Skin of body (tissue), 2 donors: ENCODE results near the gene ANG. TPM values are rescaled to one million over a fixed set of nuclear protein-coding genes. Genes with fewer than 3 reads are reported as not detected.
"Not testable (repeated sequence)": the region's sequence is repeated elsewhere in the genome, so short reads cannot be mapped to it uniquely, and the experiment has no call there.

Experiments used
- DNase-seq: peaks from one replicate; lab custom pipeline; 2025; lab: John Stamatoyannopoulos, UW
- total RNA-seq: library from RNA; depleted of rRNA; stranded (reverse); fragments of >200 nt; gene quantifications from one replicate; pipeline ENCODE4 v1.2.3, GENCODE V29; 2014

The ANG gene
- 9.6 TPM for total RNA-seq

DNA sequence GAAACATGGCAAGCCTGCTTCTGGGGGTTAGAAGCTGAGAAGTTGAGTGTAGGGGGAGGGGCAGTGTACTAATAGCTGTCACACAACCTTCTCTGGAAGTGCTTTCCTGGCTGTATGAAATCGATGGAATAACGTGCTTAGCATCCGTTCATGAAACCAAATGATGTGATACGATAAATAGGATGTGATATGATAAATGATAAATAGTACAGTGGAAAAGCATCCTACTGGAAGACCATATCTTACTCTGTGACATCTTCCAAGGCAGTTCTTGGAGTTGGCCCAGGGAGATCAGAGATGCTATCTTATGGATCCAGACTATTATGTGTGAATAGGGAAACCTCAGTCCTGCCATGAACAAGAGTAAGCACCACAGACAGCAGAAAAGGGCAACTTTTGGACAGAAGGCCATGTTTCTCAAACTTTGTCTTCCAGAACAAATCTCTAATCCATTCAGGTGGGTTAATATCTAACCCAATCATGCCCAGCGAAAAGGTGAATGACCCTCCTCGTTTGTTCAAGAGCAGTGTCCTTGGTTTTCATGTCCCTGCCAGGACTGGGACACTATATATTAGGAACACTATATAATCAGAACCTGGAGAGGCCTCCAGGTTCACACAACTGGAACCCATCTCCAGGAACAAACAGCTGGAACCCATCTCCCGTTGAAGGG is at the start of gene ANG:
ANG (plus strand) TSS at position 598 of the 673 bp plus-strand sequence. CDS start 4,801 bp downstream, outside the sequence.
- no peak for DNase-seq

DNA sequence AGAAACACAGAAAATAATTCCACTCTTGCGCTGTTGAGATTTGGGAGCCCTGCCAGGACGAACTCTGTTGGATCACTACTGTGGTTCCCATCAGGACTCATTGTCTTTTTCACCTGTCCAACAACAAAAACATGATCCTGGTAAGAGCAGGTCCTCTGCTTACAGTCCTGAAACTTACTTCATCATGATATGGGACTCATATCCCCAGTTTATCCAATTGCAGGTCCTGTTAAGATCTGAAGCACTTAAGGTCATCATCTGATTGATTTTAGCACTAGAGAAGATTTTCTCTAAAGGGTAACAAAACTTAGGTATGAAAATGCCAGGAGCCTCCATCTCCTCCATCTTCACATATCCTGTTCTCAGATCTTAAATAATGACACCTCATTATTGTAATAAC is 47.0 kb upstream of the ANG start, which contains the start of gene OR6S1:
OR6S1 (minus strand) TSS at position 101 of the 400 bp plus-strand sequence; CDS start at position 101, 0 bp downstream.
- DNase-seq: no peak

DNA sequence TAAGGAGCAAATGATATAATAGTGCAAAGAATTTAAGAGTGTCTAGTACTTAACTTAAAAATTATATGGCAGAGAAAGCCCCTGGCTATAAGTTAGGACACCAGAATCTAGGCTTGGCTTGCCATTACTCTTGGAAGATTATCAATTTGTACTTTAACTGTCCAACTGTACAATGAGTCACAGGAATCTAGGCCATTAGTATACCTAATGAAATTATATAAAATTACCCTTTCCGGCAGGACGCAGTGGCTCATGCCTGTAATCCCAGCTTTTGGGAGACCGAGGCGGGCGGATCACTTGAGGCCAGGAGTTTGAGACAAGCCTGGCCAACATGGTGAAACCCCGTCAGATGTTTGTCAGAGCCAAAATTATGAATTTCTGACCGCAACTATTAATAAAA is 46.4 kb upstream of the ANG start:
- no peak for DNase-seq

DNA sequence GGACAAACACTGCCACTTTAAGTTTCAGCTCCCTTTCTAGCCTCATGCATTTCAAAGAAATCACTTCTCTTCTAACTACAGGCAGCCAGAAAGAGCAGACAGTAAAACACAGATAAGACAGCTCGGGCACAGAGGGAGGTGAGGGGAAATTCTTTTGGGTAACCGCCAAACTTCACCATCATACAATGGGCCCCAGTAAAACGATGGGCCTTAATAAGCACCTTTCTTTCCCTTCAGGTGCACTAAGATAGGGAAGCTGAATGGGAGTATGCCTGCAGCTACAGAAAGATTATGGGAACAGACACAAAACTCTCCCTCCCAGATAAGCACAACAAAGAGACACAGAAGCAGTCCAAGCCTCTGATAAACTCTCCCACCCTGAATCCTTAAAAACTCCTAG is 45.8 kb upstream of the ANG start:
- not testable (repeated sequence) for DNase-seq

DNA sequence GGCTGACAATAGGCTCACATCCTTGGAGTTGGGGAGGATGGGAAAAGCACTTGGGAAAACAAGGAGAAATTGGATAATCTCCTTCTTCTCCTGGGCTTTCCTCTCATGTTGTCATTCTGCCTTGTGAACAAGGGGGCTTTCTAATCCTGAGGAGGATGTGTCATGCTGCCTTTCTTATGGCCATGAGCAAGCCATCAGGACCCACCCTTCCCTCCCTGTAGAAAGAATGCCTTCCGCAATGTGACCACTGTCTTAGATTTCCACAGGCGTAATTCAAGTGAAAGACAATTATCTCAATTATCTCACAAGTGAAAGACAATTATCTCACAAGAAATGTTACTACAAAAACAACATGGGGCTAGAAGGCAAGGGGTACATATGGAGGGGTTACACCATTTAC is 44.0 kb upstream of the ANG start:
- DNase-seq: no peak

DNA sequence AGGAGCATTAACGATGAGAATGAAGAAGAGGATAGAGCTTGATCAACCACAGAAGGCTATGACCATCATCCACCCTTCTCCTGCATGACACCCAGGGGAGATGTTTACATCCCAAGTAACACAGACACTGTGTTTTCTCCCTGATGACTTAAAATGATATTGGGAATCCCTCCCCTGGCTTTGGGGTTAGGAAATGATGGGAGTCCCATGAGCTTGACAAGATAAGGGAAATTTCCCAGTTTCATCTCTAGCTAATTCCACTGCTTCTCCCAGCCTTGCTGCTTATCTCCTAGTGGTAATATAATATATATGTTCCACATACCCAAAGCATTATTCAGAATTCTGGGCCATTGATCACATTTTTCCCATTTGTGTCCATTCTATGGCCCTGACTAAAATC is 43.1 kb upstream of the ANG start:
- no peak for DNase-seq

DNA sequence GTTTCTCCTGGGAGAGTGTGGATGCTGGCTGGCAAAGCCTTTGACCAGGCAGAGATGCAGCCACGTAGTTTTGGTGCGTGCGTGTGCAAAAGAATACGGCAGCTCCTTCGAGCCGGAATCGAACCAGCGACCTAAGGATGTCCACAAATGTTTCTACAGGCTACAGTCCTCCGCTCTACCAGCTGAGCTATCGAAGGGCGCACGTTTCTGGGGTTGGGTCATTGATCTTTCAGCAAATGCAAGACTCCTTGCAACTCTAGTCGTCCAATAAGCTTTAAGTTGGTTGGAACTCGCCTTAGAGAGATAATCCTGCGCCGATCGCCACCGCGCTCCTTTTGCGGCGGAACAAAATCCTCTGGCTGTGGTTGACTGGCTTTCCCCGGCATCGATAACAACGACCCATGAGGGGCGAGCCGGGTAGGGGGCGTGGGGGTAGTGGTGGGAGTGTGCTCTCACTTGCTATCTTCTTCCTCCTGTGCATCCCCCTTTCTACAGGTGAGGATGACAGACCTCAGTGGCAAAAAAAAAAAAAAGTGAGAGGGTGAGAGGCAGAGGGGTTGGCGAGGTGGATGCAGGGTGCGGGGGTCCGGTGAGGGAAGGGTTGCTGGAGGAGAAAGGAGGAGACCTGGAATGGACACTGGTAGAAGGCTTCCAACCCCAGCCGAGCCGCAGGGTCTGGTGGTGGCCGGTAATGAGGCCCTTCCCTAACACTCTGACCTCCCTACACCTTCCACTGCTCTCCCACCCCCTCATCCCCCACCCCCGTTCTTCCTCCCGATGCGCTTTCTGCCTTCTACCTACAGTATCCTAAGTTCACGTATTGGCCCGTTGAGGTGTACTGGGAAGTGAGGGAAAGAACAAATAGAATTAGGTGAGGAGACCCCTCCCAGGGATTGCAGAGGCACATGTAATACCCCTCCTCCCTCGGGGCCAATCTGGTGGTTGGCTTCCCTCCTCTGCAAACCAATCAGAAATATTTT is 35.3 kb upstream of the ANG start:
- DNase-seq: no peak

DNA sequence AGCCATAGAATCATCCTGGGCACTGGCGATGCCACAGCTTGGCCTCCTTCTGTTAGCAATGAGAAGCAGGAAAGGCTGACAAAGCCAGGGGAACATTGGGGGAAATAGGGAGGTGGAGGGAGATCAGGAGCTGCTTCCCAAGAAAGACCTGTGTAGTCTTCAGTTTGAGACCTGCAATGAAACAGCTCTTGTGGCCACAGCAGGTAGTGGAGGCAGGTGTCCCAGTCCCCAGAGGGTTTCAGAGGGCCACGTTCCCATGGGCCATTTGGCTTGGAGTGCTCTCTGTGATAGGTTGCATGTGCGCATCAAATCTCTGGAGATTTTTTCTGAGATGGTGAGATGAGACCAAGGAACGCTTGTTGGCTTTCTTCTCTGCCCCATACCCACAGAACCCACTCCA is 32.7 kb upstream of the ANG start:
- no peak for DNase-seq

DNA sequence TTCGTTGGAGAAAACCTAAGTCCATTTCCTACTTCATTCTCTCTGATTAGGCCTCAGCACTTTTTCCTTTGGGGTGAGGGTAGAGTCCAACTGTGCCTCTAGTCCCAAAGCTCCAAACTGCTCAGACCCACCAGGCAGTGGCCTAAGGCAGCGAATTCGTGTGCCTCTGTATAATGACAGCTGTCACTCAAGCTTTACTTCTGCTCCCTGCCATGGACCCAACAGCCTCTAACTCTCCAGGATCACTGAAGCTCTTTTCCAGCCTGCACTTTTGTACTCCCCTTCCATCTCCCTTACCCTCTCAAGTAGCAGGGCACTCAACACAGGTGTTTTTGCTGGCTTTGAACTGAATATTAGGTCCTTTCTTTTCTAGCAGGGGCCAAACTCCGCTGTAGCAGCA is 32.3 kb upstream of the ANG start:
- no peak for DNase-seq

DNA sequence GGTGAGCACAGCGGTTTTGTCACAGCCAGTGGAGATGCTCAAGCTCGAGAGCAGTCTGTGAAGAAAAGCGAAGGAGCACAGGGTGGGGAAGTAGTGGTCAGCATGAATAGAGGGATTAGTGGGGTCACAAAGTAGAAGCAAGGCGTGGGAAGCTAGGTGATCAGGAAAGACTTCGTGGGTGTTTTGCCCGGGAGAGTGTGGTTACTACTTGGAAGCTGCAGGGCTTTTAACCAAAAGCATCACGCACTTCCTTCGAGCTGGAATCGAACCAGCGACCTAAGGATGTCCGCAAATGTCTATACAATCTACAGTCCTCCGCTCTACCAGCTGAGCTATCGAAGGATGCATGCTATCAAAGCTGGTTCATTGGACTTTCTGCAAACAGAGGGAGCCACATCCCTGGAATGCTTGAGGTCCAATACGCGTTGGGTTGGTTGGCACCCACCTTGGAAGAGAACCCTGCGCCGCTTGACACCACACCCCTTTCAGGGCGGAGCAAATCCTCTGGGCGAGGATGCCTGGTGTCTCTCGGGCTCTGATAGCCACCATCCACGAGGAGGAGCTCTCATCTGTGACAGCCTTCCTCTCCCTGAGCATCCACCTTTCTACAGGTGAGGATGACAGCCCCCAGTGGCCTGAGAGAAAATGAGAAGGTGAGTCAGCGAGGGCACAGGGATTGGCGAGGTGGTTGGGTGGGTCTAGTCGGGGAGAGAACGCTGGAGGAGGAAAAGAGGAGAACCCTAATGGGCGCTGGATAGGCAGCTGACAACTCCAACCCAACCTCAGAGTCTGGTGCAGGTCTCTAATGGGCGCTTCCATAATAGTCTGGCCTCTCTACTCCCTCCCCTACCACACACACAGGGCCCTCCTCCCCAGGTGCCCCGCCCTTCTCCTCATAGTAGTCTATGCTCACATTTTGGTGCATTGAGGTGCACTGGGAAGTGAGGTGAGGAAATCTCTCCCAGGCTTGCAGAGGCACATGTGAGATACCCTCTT is 31.1 kb upstream of the ANG start:
- no peak for DNase-seq

DNA sequence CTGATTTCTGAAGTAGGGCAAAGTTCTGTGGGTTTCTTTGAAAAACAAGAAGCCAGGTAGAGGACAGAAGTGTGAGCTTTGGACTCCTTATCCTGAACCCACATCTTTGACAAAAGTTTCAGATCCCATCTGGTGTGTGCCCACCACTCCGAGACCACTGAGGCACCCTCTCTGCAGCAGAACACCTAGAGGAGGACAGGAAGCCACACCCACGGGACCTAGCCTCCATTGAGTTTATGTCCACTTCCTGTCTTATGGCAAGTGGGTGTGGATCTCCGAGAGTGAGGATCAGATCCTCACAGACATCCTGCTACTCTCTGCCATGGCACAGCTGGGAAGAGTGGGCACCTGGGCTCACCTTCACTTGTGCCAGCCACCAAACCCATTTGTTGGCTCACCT is 30.3 kb upstream of the ANG start:
- DNase-seq: no peak

DNA sequence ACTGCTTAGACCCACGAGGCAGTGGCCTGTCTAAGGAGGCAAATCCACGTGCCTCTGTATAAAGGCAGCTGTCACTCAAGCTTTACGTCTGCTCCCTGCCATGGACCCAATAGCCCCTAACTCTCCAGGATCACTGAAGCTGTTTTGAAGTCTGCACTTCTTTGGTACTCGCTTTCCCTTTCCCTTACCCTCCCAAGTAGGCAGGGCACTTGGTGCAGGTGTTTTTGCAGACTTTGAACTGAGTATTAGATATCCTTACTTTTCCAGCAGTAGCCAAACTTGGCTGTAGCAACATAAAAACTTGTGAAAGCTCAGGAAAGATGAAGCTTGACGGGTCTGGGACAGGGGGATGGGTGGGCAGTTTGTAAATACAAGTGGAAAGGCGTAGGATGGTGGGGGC is 29.2 kb upstream of the ANG start:
- DNase-seq: no peak

DNA sequence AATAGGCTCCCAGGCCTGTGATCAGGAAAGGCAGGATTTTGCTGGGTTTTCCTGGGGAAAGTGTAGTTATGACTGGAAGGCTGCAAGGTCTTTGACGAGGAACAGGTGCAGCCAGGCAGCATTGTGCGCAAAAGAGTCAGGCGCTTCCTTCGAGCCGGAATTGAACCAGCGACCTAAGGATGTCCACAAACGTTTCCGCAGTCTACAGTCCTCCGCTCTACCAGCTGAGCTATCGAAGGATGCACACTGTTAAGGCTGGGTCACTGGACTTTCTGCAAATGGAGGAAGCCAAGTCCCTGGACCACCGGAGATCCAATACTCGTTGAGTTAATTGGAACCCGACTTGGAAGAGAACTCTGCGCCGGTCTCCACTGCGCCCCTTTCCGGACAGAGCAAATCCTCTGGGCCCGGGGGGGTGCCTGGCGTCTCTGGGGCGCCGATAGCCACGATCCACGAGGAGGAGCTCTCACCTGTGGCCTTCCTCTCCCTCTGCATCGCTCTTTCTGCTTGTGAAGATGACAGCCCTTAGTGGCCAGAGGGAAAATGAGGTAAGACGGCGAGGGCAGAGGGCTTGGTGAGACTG is 28.7 kb upstream of the ANG start:
- no peak for DNase-seq

DNA sequence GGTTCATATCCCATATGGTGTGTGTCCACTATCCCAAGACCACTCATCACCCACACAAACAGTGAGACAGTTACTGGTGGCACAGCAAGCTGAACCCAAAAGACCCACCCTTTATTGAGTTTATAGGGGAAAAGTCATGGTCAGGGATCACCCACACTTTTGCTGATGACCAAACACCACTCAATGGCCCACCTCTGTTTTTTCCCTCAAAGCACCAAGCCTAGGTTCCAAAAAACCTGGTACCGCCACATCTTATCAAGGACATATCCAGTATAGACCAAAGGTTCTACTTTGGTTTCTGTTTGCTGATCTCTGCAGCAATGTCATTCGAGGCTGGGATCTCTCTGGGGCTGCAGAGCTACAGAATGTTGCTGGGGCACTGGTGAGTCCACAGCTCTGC is 27.4 kb upstream of the ANG start:
- no peak for DNase-seq

DNA sequence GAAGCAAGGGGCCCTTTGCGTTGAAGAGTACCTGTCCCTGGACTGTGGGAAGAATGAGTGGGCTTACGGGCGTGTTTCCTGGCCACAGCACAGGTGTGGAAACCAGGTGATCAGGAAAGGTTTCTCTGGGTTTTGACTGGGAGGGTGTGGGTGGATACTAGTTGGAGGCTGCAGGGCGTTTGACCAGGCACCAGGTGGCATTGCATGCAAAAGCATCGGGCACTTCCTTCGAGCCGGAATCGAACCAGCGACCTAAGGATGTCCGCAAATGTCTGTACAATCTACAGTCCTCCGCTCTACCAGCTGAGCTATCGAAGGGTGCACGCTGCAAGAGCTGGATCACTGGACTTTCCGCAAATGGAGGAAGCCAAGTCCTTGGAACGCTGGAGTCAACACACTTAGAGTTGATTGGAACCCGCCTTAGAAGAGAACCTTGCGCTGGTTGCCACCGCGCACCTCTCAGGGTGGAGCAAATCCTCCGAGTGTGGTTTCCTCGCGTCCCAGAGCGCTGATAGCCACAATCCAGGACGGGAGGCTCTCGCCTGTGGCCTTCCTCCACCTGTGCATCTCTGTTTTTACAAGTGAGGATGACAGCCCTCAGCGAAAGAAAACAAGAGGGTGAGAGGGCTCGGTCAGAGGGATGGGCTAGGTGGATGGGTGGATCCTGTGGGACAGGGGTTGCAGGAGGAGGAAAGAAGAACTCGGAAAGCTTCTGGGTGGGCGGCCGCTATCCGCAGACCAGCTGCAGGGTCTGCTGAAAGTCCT is 25.4 kb upstream of the ANG start:
- no peak for DNase-seq

DNA sequence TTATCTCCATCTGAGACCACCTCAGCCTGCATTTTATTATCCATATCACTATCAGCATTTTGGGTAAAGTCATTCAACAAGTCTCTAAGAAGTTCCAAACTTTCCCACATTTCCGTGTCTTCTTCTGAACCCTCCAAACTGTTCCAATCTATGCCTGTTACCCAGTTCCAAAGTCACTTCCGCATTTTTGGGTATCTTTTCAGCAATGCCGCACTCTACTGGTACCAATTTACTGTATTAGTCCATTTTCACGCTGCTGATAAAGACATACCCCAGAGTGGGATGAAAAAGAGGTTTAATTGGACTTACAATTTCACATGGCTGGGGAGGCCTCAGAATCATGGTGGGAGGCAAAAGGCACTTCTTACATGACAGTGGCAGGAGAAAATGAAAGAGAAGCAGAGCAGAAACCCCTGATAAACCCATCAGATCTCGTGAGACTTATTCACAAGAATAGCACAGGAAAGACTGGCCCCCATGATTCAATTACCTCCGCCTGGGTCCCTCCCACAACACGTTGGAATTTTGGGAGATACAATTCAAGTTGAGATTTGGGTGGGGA is 22.1 kb upstream of the ANG start:
- DNase-seq: not testable (repeated sequence)

DNA sequence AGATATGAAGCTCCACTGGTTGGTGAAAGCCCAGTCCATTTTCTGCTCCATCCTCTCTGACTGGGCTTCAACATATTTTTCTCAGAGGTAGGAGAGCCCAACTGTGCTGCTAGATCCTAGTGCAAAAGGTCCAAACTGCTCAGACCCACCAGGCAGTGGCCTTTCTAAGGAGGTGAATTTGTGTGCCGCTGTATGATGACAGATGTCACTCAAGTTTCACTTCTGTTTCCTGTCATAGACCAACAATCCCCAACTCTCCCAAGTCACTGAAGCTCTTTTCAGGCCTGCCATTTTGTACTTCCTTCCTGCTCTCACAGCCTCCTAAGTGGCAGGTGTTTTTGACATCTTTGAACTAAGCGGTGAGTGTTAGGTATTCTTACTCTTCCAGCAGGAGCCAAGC is 20.6 kb upstream of the ANG start:
- no peak for DNase-seq

DNA sequence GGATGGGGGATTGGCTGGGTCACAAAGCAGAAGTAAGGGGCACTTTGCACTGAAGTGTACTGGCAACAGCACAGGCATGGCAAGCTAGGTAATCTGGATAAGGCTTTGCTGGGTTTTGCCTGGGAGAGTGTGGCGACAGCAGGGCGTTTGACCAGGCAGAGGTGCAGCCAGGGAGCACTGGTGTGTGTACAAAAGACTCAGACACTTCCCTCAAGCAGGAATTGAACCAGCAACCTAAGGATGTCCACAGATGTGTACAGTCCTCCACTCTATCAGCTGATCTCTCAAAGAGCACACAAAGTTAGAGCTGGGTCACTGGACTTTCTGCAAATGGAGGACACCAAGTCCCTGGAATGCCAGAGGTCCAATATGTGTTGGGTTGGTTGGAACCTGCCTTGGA is 19.6 kb upstream of the ANG start:
- DNase-seq: no peak

DNA sequence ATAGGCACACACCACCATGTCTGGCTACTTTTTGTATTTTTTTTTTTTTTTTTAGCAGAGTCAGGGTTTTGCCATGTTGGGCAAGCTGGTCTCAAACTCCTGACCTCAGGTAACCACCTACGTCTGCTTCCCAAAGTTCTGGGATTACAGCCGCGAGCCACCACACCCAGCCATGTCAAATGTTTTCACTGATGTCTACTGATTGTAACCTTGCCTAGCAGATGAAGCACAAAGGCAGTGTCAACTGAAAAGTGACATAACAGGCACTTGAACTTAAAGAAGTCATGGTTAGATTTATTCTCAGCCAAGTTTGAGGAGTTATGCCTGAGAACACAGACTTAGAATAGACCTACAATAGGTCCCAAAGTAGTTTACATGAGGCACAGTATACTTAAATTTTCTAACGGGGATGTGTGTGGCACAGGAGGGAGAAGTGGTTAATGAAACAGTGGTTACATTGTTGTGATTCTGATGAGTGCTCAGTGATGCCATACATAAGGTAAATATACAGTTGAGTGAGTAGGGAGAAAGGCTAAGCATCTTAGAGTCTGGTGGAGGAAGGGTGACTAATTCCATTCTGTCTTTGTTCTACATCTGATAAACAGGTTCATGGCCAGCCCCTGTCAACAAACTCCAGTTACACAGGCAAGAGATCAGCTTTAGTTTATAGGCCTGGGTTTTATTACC is 16.8 kb upstream of the ANG start:
- no peak for DNase-seq
